GM12864 (cell line): ENCODE results near the gene HOGA1.
A peak's percentile ranks its signal among the peaks of the same experiment; 100 is the strongest.

Experiments used
- DNase-seq: peaks from one replicate; pipeline ENCODE4 v3.0.0-alpha.2; 2011; ENCODE audit warnings: low read depth
- H3K4me3 ChIP-seq: 2 replicates; pipeline ENCODE4 v1.5.1; 2011; ENCODE audit warnings: mild to moderate bottlenecking, low read depth, low read length, control low read depth
- TF ChIP-seq, protein P1 (sequence below): IDR thresholded peaks from 2 replicates; pipeline ENCODE4 v1.5.1; 2011; ENCODE audit warnings: low read depth, mild to moderate bottlenecking, moderate library complexity, low read length, control low read depth, inconsistent platforms; ENCODE audit errors: missing control alignments

Gene HOGA1

DNA sequence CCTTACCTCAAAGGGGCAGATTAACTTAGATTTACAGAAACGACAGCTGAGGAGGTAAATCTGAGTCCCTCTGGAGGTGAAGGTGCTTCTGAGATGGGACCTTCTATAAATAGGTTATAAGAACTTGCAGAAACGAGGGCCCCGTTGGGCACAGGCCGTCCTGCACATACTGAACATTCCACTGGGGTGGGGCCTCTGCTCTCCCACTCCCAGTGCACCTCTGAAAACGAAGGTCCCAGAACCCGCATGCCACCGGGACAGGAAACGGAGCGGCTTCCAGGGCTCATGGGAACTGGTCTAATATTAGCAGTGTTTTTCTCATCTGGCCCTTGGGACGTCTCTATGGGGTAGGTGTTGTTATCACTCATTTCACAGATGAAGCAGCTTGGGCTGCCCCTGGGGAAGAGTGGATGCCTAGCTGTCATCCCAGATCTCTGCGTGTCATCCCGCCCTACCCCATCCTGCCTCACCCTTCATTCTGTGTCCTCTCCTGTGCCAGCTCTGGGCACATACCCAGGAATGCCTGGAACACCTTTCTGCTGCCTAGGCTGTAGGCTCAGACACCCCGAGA is 24.9 kb downstream of the HOGA1 start:
- no peak for DNase-seq
- H3K4me3 ChIP-seq = no peak overlapping the region
- TF ChIP-seq, protein P1, sequence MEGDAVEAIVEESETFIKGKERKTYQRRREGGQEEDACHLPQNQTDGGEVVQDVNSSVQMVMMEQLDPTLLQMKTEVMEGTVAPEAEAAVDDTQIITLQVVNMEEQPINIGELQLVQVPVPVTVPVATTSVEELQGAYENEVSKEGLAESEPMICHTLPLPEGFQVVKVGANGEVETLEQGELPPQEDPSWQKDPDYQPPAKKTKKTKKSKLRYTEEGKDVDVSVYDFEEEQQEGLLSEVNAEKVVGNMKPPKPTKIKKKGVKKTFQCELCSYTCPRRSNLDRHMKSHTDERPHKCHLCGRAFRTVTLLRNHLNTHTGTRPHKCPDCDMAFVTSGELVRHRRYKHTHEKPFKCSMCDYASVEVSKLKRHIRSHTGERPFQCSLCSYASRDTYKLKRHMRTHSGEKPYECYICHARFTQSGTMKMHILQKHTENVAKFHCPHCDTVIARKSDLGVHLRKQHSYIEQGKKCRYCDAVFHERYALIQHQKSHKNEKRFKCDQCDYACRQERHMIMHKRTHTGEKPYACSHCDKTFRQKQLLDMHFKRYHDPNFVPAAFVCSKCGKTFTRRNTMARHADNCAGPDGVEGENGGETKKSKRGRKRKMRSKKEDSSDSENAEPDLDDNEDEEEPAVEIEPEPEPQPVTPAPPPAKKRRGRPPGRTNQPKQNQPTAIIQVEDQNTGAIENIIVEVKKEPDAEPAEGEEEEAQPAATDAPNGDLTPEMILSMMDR = no peak

DNA sequence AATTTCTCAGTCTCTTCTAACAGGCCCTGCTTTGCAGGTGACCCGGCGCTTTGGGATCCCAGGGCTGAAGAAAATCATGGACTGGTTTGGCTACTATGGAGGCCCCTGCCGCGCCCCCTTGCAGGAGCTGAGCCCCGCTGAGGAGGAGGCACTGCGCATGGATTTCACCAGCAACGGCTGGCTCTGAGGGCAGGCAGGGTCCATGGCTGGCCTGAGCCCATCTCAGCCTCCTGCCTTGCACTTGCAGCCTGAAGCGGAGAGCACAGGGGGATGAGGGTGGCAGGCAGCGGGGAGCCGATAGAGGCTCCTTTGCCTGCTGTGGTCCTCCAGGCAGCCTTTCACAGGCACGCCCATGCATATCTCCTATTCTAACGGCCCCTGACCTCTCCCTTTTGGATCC is 27.3 kb downstream of the HOGA1 start:
- no peak overlapping the region for H3K4me3 ChIP-seq
- TF ChIP-seq, protein P1 = no peak
- DNase-seq = no peak

DNA sequence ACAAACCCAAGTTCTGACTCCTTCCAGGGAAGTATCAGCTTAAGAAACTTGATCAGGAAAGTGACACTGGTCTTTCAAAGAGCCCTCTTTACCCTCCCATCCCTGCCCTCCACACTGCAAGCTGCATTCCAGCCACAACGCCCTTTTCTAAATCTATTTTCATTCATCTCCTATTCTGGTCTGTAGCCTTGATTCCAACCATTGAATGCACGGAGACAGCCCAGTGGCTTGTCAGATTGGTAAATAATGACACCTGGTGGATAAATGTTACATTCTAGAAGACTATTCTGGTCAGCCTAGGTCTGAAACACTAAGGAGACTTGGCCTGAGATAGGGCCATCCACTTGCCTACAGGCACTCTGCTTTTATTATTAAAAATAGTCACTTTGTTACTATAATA is 28.2 kb downstream of the HOGA1 start:
- no peak overlapping the region for H3K4me3 ChIP-seq
- no peak for DNase-seq
- TF ChIP-seq, protein P1 = peak; percentile 19

DNA sequence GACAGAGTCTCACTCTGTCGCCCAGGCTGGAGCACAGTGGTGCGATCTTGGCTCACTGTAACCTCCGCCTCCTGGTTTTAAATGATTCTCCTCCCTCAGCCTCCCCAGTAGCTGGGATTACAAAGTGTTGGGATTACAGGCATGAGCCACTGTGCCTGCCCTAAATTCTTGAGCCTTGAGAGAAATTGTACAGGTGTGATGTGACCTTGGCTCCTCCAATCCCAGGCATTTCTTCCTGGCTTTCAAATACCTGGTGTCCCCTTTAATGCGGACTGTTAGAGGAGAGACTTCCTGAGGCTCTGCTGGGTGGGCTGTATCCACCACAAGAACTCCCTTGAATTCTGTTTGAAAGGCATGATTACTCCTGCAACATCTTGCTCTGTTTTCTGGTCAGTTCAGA is 34.1 kb downstream of the HOGA1 start:
- TF ChIP-seq, protein P1 = no peak
- H3K4me3 ChIP-seq = no peak overlapping the region
- no peak for DNase-seq

DNA sequence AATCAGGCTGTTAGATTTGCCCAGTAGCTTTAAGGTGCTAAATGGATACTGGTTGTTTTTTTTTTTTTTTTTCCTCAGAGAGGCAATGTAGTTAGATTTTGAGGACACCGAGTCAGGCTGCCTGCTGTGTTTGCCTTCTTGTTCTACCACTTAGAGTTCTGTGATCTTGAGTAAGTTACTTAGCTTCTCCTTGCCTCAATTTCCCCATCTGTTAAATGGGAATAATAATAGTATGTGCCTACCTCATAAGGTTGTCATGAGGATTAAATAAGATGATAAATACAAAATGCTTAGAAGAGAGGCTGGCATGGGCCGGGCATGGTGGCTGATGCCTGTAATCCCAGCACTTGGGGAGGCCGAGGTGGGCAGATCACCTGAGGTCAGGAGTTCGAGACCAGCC is 34.5 kb downstream of the HOGA1 start:
- TF ChIP-seq, protein P1 = no peak
- H3K4me3 ChIP-seq = no peak overlapping the region
- DNase-seq = no peak

DNA sequence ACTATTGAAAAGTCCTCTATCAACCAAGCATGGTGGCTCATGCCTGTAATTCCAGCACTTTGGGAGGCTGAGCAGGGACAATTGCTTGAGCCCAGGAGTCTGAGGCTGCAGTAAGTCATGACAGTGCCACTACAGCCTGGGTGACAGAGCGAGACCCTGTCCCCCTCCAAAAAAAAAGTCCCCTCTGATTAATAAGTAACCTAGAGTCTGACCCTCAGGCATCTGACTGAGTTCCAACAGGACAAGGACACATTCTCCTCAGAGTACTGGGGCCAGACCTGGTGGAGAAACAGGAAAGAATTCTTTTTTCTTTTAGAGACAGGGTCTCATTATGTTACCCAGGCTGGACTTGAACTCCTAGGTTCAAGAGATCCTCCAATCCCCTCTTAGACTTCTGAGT is 39.1 kb downstream of the HOGA1 start:
- TF ChIP-seq, protein P1 = no peak

DNA sequence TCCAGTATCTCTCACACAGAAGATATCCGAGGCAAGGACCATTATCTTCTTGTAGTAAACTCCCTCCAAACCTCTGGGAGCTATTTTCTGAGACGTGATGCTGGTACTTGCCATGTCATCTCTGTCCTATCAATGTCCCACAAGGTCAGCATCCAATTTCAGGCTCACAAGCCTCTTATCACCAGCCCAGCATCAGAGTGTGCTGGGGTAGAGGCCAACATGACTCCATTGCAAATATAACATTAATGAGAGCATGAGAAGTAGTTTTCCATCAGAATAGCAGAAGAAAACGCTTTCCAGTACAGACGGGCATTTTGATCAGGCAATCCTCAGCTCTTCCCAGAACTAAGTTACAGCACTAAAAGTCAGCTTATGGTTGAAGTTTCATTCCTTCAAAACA is 43.5 kb downstream of the HOGA1 start:
- no peak overlapping the region for H3K4me3 ChIP-seq
- TF ChIP-seq, protein P1 = no peak
- no peak for DNase-seq

More for the DNA sequence above, 39.1 kb downstream of the HOGA1 start:
- DNase-seq = no peak
- H3K4me3 ChIP-seq = no peak overlapping the region
